Stimulated activated CD4-positive, alpha-beta T cell treated with anti-CD3 and anti-CD28 coated beads, Interleukin-4, amount 100 ng/mL, for 1 hour (primary cell): Measurements from ENCODE around the gene ZFYVE21.

ENCODE experiments used
- DNase-seq: peaks from one replicate; pipeline ENCODE4 v3.0.0-alpha.2; 2020

The ZFYVE21 gene

GRCh38 chr14:103706551-103707328 lies 8.9 kb upstream of the ZFYVE21 start:
- DNase-seq: no peak

- DNase-seq: no peak
These were observed 8.0 kb upstream of the ZFYVE21 start for GRCh38 chr14:103707329-103708263.

- no peak for DNase-seq
These were observed 6.8 kb upstream of the ZFYVE21 start for GRCh38 chr14:103708750-103709187.

GRCh38 chr14:103709814-103710213 lies 5.8 kb upstream of the ZFYVE21 start:
- no peak for DNase-seq

GRCh38 chr14:103710771-103711377 lies 4.7 kb upstream of the ZFYVE21 start:
- DNase-seq: no peak

GRCh38 chr14:103711516-103712431 lies 3.8 kb upstream of the ZFYVE21 start:
- no peak for DNase-seq

GRCh38 chr14:103712633-103713247 lies 2.9 kb upstream of the ZFYVE21 start:
- no peak for DNase-seq

- DNase-seq: no peak
These were observed 2.1 kb upstream of the ZFYVE21 start for GRCh38 chr14:103713304-103714062.

- DNase-seq: no peak
These were observed 1.4 kb upstream of the ZFYVE21 start for GRCh38 chr14:103714063-103714724.

- peak; percentile 30 for DNase-seq
These were observed 636 bp downstream of the ZFYVE21 start for GRCh38 chr14:103716091-103716801.

GRCh38 chr14:103716899-103717411 lies 1.3 kb downstream of the ZFYVE21 start:
- DNase-seq: no peak

- DNase-seq: no peak
These were observed 3.0 kb downstream of the ZFYVE21 start for GRCh38 chr14:103718572-103718971.

GRCh38 chr14:103719751-103720150 lies 4.1 kb downstream of the ZFYVE21 start:
- no peak for DNase-seq

GRCh38 chr14:103721334-103722120 lies 5.9 kb downstream of the ZFYVE21 start:
- DNase-seq: peak; percentile 41

- no peak for DNase-seq
These were observed 8.1 kb downstream of the ZFYVE21 start for GRCh38 chr14:103723748-103724081.

- no peak for DNase-seq
These were observed 8.5 kb downstream of the ZFYVE21 start for GRCh38 chr14:103724116-103724515.

GRCh38 chr14:103725001-103725682 lies 9.5 kb downstream of the ZFYVE21 start:
- no peak for DNase-seq

GRCh38 chr14:103725739-103726395 lies 10.3 kb downstream of the ZFYVE21 start:
- DNase-seq: no peak
